Measurements from ENCODE around the gene ZGLP1. TPM values are rescaled to one million over a fixed set of nuclear protein-coding genes. Genes with fewer than 3 reads are reported as not detected.

The ZGLP1 gene
- total and polyA plus RNA-seq, 2 of the 13 experiments (the other 11 are each of a cell fraction or from before 2014, with no cell fraction given), result 2.4 to 3.0 TPM

GRCh38 chr19:10332158-10332964, 22.7 kb upstream of the ZGLP1 start (continued):
- TF ChIP-seq HBP1 (CRISPR knock-in tag; IDR thresholded peaks at IDR 0.05; ENCODE audit: low read depth), result no peak; the same call in 1 of the 2 replicates
- TF ChIP-seq ZNF264 (CRISPR knock-in tag; IDR thresholded peaks at IDR 0.05), result no peak
- TF ChIP-seq TFAP4 (IDR thresholded peaks at IDR 0.05; ENCODE audit: borderline replicate concordance, low read depth), result peak; percentile 40; the same call in 1 of the 2 replicates
- TF ChIP-seq ZNF530 (CRISPR knock-in tag; IDR thresholded peaks at IDR 0.05; ENCODE audit: low read depth), result no peak
- TF ChIP-seq PRPF4 (IDR thresholded peaks at IDR 0.05; ENCODE audit: low read depth, low read length, poor library complexity, severe bottlenecking), result no peak
- no peak for TF ChIP-seq TSC22D2 (CRISPR knock-in tag; IDR thresholded peaks at IDR 0.05; ENCODE audit: borderline replicate concordance)
- TF ChIP-seq ZBTB26 (CRISPR knock-in tag; IDR thresholded peaks at IDR 0.05; ENCODE audit: borderline replicate concordance), result no peak
- 0 out of 2 replicates have a peak, but pooled peaks have one; percentile 59 for TF ChIP-seq ZNF691 (CRISPR knock-in tag; IDR thresholded peaks at IDR 0.05; ENCODE audit: borderline replicate concordance, low read depth)
- TF ChIP-seq KLF16 (CRISPR knock-in tag; IDR thresholded peaks at IDR 0.05), result peak in 1 of 2 experiments; percentile 53; a peak in 1 of 4 replicates
- no peak for TF ChIP-seq HOXA7 (CRISPR knock-in tag; IDR thresholded peaks at IDR 0.05)
- no peak for TF ChIP-seq ARNT2 (CRISPR knock-in tag; IDR thresholded peaks at IDR 0.05; ENCODE audit: low read depth)
- no peak for TF ChIP-seq NR2F1 (CRISPR knock-in tag; IDR thresholded peaks at IDR 0.05)
- no peak for TF ChIP-seq BRD4 (CRISPR knock-in tag; IDR thresholded peaks at IDR 0.05)
- no peak; the same call in 1 of the 2 replicates for TF ChIP-seq PHF20 (CRISPR knock-in tag; IDR thresholded peaks at IDR 0.05)
- no peak; the same call in 1 of the 2 replicates for TF ChIP-seq ZNF607 (CRISPR knock-in tag; IDR thresholded peaks at IDR 0.05; ENCODE audit: borderline replicate concordance)
- TF ChIP-seq HOXA3 (CRISPR knock-in tag; IDR thresholded peaks at IDR 0.05), result peak; percentile 32
- TF ChIP-seq ZFP62 (CRISPR knock-in tag; IDR thresholded peaks at IDR 0.05), result no peak
- TF ChIP-seq ETV5 (CRISPR knock-in tag; IDR thresholded peaks at IDR 0.05; ENCODE audit: borderline replicate concordance), result peak; percentile 33; the same call in 1 of the 2 replicates
- peak; percentile 53; the same call in 1 of the 2 replicates for TF ChIP-seq HIC2 (CRISPR knock-in tag; IDR thresholded peaks at IDR 0.05; ENCODE audit: low read depth)
- no peak for TF ChIP-seq ZNF34 (CRISPR knock-in tag; IDR thresholded peaks at IDR 0.05; ENCODE audit: borderline replicate concordance)
- TF ChIP-seq POLR2AphosphoS5 (IDR thresholded peaks at IDR 0.05; ENCODE audit: low read depth, low read length), result peak; percentile 27; the same call in 1 of the 2 replicates
- TF ChIP-seq ATF7 (IDR thresholded peaks at IDR 0.05), result no peak
- TF ChIP-seq ATF7 (CRISPR knock-in tag; IDR thresholded peaks at IDR 0.05), result no peak
- TF ChIP-seq HHEX (CRISPR knock-in tag; IDR thresholded peaks at IDR 0.05), result no peak

All from HepG2 (cell line).